HCT116 (cell line): ENCODE measurements around the gene ADAMTS14. TPM values are rescaled to one million over a fixed set of nuclear protein-coding genes. Genes with fewer than 3 reads are reported as not detected.

ENCODE experiments used
- ATAC-seq: fragments of 200-7000 bp; cut with Tn5 transposase; 2 replicates; pipeline ENCODE4 v1.9.1; 2020; ENCODE audit warnings: mild to moderate bottlenecking, moderate library complexity
- BruUV-seq: library from RNA; stranded (reverse); fragments of 400-500 nt; replicated peaks from 2 replicates; lab custom pipeline; 2021; lab: Mats Ljungman, UMichigan
- CTCF ChIA-PET: fragments of 300-600 bp; sonication (Branson Sonifier 250); formaldehyde crosslinking; loops from one replicate; lab custom pipeline; 2021; ENCODE audit warnings: antibody characterized with exemption; lab: Charles Lee
- POLR2A ChIA-PET: fragments of 300-600, 350-600 bp; sonication (Branson Sonifier 250); formaldehyde crosslinking; loops from one replicate; lab custom pipeline; 2021; ENCODE audit warnings: antibody characterized with exemption; lab: Charles Lee
- RAD21 ChIA-PET, 2 experiments: fragments of 300-600 bp; sonication (Branson Sonifier 250); formaldehyde crosslinking; loops; one replicate each; lab custom pipeline; 2023; ENCODE audit warnings: low total read pairs in 2 of 2; ENCODE audit not compliant: uncharacterized antibody in 2 of 2, unreplicated experiment in 2 of 2, low non-redundant PET in 1 of 2; lab: Charles Lee
- DNase-seq: peaks from one replicate; pipeline ENCODE4 v3.0.0-alpha.2; 2010; ENCODE audit warnings: low read depth, low spot score
- H2AFZ ChIP-seq: fragments of 200-600 bp; shearing (Covaris generic), sonication (generic); 2 replicates; pipeline ENCODE4 v1.6.1; 2017; ENCODE audit warnings: low read depth, mixed run types, mixed read lengths, antibody characterized with exemption, low read length; ENCODE audit not compliant: poor library complexity, severe bottlenecking
- H3K27ac ChIP-seq: 2 replicates; pipeline ENCODE4 v1.5.1; 2012; ENCODE audit warnings: low read depth, low read length
- H3K27me3 ChIP-seq: fragments of 200-600 bp; sonication (generic); 2 replicates; pipeline ENCODE4 v1.6.1; 2016; ENCODE audit warnings: mixed run types, low read length, mixed read lengths; ENCODE audit not compliant: insufficient read depth
- H3K36me3 ChIP-seq, 2 experiments: fragments of 200-500 bp in 1 of 2; fragments of 200-600 bp in 1 of 2; sonication (Bioruptor generic) in 1 of 2; sonication (generic) in 1 of 2; 2 replicates each; pipeline versions ENCODE4 v1.5.1 to v1.6.1; 2014 to 2016; ENCODE audit warnings: low read length in 2 of 2, inconsistent platforms in 1 of 2, mixed read lengths in 1 of 2, mixed run types in 1 of 2; ENCODE audit not compliant: insufficient read depth in 2 of 2, control insufficient read depth in 1 of 2
- H3K4me1 ChIP-seq, 2 experiments: fragments of 200-600 bp in 1 of 2; sonication (generic) in 1 of 2; 2 replicates each; pipeline versions ENCODE4 v1.5.1 to v1.6.1; 2012 to 2017; ENCODE audit warnings: low read length in 2 of 2, inconsistent platforms in 1 of 2, mild to moderate bottlenecking in 1 of 2, mixed read lengths in 1 of 2, mixed run types in 1 of 2, moderate library complexity in 1 of 2; ENCODE audit not compliant: insufficient read depth in 2 of 2, control insufficient read depth in 1 of 2
- H3K4me2 ChIP-seq: fragments of 200-600 bp; sonication (generic); 2 replicates; pipeline ENCODE4 v1.6.1; 2017; ENCODE audit warnings: mixed run types, low read length, mixed read lengths
- H3K4me3 ChIP-seq, 2 experiments: fragments of 200-600 bp in 1 of 2; sonication (generic) in 1 of 2; replicated peaks in 1 of 2; 2 replicates each; pipeline ENCODE4 v1.5.1; 2011 to 2016; ENCODE audit warnings: low read length in 2 of 2, control low read depth in 1 of 2, low read depth in 1 of 2, mild to moderate bottlenecking in 1 of 2, mixed read lengths in 1 of 2, mixed run types in 1 of 2
- H3K79me2 ChIP-seq: fragments of 200-600 bp; sonication (generic); 2 replicates; pipeline ENCODE4 v1.6.1; 2017; ENCODE audit warnings: mild to moderate bottlenecking, mixed run types, low read length, moderate library complexity, mixed read lengths; ENCODE audit not compliant: insufficient read depth
- H3K9ac ChIP-seq: fragments of 200-600 bp; sonication (generic); 2 replicates; pipeline ENCODE4 v1.6.1; 2016; ENCODE audit warnings: low read length, mixed read lengths
- H3K9me2 ChIP-seq: fragments of 200-600 bp; sonication (generic), shearing (Covaris generic); 2 replicates; pipeline ENCODE4 v1.6.1; 2017; ENCODE audit warnings: mixed run types, mild to moderate bottlenecking, moderate library complexity; ENCODE audit not compliant: insufficient read depth
- H3K9me3 ChIP-seq, 2 experiments: fragments of 200-500 bp in 1 of 2; fragments of 200-600 bp in 1 of 2; sonication (Bioruptor generic) in 1 of 2; sonication (generic) in 1 of 2; 2 replicates each; pipeline ENCODE4 v1.6.1; 2014 to 2017; ENCODE audit warnings: low read length in 2 of 2, mixed read lengths in 2 of 2, inconsistent platforms in 1 of 2, low read depth in 1 of 2, mild to moderate bottlenecking in 1 of 2, mixed run types in 1 of 2, moderate library complexity in 1 of 2; ENCODE audit not compliant: control insufficient read depth in 1 of 2, insufficient read depth in 1 of 2
- H4K20me1 ChIP-seq: fragments of 200-600 bp; sonication (generic), shearing (Covaris generic); 2 replicates; pipeline ENCODE4 v1.6.1; 2017; ENCODE audit warnings: mixed run types, mild to moderate bottlenecking, moderate library complexity; ENCODE audit not compliant: insufficient read depth
- ATF3 ChIP-seq: IDR thresholded peaks from 2 replicates; pipeline ENCODE4 v1.6.1; 2012
- CBX3 ChIP-seq: IDR thresholded peaks from 2 replicates; pipeline ENCODE4 v1.6.1; 2012; ENCODE audit warnings: low read depth
- CTCF ChIP-seq, 3 experiments: fragments of 200-600 bp in 1 of 3; sonication (generic) in 1 of 3; IDR thresholded peaks in 2 of 3; conservative IDR thresholded peaks in 1 of 3; 2 replicates each; pipeline ENCODE4 v1.5.1; 2012 to 2017; ENCODE audit warnings: low read depth in 2 of 3, low read length in 2 of 3, antibody characterized with exemption in 1 of 3, borderline replicate concordance in 1 of 3, control low read depth in 1 of 3, mild to moderate bottlenecking in 1 of 3, mixed read lengths in 1 of 3, mixed run types in 1 of 3, moderate library complexity in 1 of 3; ENCODE audit not compliant: insufficient read depth in 1 of 3
- EGR1 ChIP-seq: IDR thresholded peaks from 2 replicates; pipeline ENCODE4 v1.6.1; 2012; ENCODE audit warnings: low read depth
- EZH2phosphoT487 ChIP-seq: fragments of 200-600 bp; IDR thresholded peaks from 2 replicates; pipeline ENCODE4 v1.6.1; 2018; ENCODE audit warnings: antibody characterized with exemption, borderline replicate concordance
- FOSL1 ChIP-seq: IDR thresholded peaks from 2 replicates; pipeline ENCODE4 v1.6.1; 2012; ENCODE audit warnings: low read depth
- JUND ChIP-seq: IDR thresholded peaks from 2 replicates; pipeline ENCODE4 v1.6.1; 2012
- RAD21 ChIP-seq: IDR thresholded peaks from 2 replicates; pipeline ENCODE4 v1.6.1; 2012; ENCODE audit warnings: low read depth, mild to moderate bottlenecking
- REST ChIP-seq: IDR thresholded peaks from 2 replicates; pipeline ENCODE4 v1.6.1; 2012; ENCODE audit warnings: low read depth
- SIN3A ChIP-seq: IDR thresholded peaks from 2 replicates; pipeline ENCODE4 v1.6.1; 2012; ENCODE audit warnings: low read depth
- SP1 ChIP-seq: IDR thresholded peaks from 2 replicates; pipeline ENCODE4 v1.6.1; 2012; ENCODE audit warnings: low read depth
- SRF ChIP-seq: IDR thresholded peaks from 2 replicates; pipeline ENCODE4 v1.6.1; 2012; ENCODE audit warnings: low read depth
- TCF7L2 ChIP-seq: IDR thresholded peaks from 2 replicates; pipeline ENCODE4 v1.7.0; 2011; ENCODE audit warnings: borderline replicate concordance, inconsistent platforms; ENCODE audit not compliant: insufficient read depth, insufficient read length; ENCODE audit errors: extremely low read depth
- ZFX ChIP-seq: fragments of 450-650 bp; IDR thresholded peaks from 2 replicates; pipeline ENCODE4 v1.6.1; 2017
- intact Hi-C: fragments of 100-400 bp; cut with micrococcal nuclease; formaldehyde crosslinking; loops from 2 replicates; pipeline ENCODE4 v1.10.0; 2022
- total RNA-seq: library from RNA; stranded (reverse); gene quantifications from one replicate; pipeline ENCODE4 v1.2.1, GENCODE V29; 2021; ENCODE audit not compliant: unreplicated experiment

ADAMTS14 gene
- total RNA-seq, 1 experiment from 2014 or later, result 13.2 TPM

GRCh38 chr10:70683601-70683934 lies 11.3 kb downstream of the ADAMTS14 start:
- no peak for ATAC-seq
- ChIA-PET POLR2A (interaction anchor here (0.6 kb wide), 1 partner anchor 171 kb away, joined by 3 read pairs; no protein-coding TSS in a partner anchor), CTCF (no interaction called here), RAD21 (no interaction called here)
- 0 out of 4 replicates have a peak, but pooled peaks cover 0 to 3% of the 10 kb centered on the region in 2 experiments for H3K36me3 ChIP-seq
- H3K27ac ChIP-seq, result no peak overlapping the region
- intact Hi-C loops, result no loop called here
- H4K20me1 ChIP-seq, result no peaks in the 10 kb centered on the region
- BruUV-seq, result no TSS peak
- H2AFZ ChIP-seq, result no peak overlapping the region
- H3K9ac ChIP-seq, result no peak overlapping the region
- peaks cover 0 to 16% of the 10 kb centered on the region in 2 experiments; a peak in 2 of 4 replicates for H3K4me1 ChIP-seq
- H3K79me2 ChIP-seq, result peaks cover 24% of the 10 kb centered on the region
- H3K4me3 ChIP-seq, result no peak overlapping the region
- H3K9me2 ChIP-seq, result no peaks in the 10 kb centered on the region
- no peaks in the 10 kb centered on the region for H3K27me3 ChIP-seq
- H3K9me3 ChIP-seq, result no peaks in the 10 kb centered on the region
- no peak overlapping the region for H3K4me2 ChIP-seq
- TF ChIP-seq RAD21 (no peak), ZFX (no peak), TCF7L2 (no peak), FOSL1 (no peak), ATF3 (no peak), JUND (no peak)
- TF ChIP-seq, all 23 proteins: peak for 0
- DNase-seq, result no peak

GRCh38 chr10:70683940-70684339 lies 11.6 kb downstream of the ADAMTS14 start:
- no peak for TF ChIP-seq REST
- no peak for TF ChIP-seq EZH2phosphoT487
- TF ChIP-seq CTCF (IDR thresholded peaks at IDR 0.05 in 2 of 3, conservative IDR thresholded peaks at IDR 0.05 in 1 of 3; ENCODE audit: borderline replicate concordance in 1 of 3, insufficient read depth in 1 of 3, low read depth in 2 of 3, low read length in 2 of 3), result no peak
- no peak for TF ChIP-seq FOSL1
- no peak for TF ChIP-seq EGR1
- no peak for TF ChIP-seq ZFX
- TF ChIP-seq SP1, result no peak
- no peak for TF ChIP-seq CBX3
- no peak for TF ChIP-seq SRF
- TF ChIP-seq ATF3, result no peak
- no peak for TF ChIP-seq SIN3A
- no peaks in the 10 kb centered on the region for H3K9me2 ChIP-seq

More at GRCh38 chr10:70683940-70684339, 11.6 kb downstream of the ADAMTS14 start:
- H3K4me3 ChIP-seq, result no peak overlapping the region
- no peak overlapping the region for H3K4me2 ChIP-seq
- BruUV-seq, result no TSS peak
- H3K4me1 ChIP-seq, result peaks cover 0 to 14% of the 10 kb centered on the region in 2 experiments; a peak in 2 of 4 replicates
- intact Hi-C loops, result no loop called here
- RAD21 ChIA-PET, result no interaction called here
- H4K20me1 ChIP-seq, result no peaks in the 10 kb centered on the region
- DNase-seq, result no peak
- H3K36me3 ChIP-seq, result 0 out of 4 replicates have a peak, but pooled peaks cover 0 to 3% of the 10 kb centered on the region in 2 experiments
- no peak overlapping the region for H3K9ac ChIP-seq
- H3K9me3 ChIP-seq, result no peaks in the 10 kb centered on the region
- H3K27ac ChIP-seq, result no peak overlapping the region
- no peak for ATAC-seq
- H3K27me3 ChIP-seq, result no peaks in the 10 kb centered on the region
- H2AFZ ChIP-seq, result no peak overlapping the region
- peaks cover 20% of the 10 kb centered on the region for H3K79me2 ChIP-seq
- CTCF ChIA-PET, result no interaction called here
- POLR2A ChIA-PET, result interaction anchor here (0.6 kb wide), 1 partner anchor 170 kb away, joined by 3 read pairs; no protein-coding TSS in a partner anchor
